HG03558 (cell line): ENCODE measurements around the gene SYTL1.

Experiments used
- ATAC-seq: cut with Tn5 transposase; IDR thresholded peaks from one replicate; pipeline ENCODE4 v1.9.1; 2021; ENCODE audit warnings: moderate number of reproducible peaks; ENCODE audit not compliant: unreplicated experiment; ENCODE audit errors: extremely low read depth

The SYTL1 gene

DNA sequence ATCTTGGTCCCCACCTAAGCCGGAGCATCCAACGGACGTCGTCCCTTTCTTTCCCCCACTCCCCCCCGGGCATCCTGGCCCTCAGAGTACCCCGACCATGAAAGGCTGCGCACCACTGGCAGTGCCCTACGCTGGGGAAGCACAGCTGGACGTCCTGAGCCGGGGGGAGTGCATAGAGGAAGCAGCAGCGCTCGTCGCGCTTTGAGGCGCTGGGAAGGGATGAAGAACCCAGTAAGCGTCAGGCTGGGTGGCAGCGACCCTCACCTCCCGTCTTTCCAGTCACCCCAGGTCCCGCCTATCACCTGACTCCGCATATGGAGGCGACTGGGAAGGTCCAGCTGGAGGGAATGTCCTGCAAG, 19.2 kb downstream of the SYTL1 start:
- no peak for ATAC-seq

DNA sequence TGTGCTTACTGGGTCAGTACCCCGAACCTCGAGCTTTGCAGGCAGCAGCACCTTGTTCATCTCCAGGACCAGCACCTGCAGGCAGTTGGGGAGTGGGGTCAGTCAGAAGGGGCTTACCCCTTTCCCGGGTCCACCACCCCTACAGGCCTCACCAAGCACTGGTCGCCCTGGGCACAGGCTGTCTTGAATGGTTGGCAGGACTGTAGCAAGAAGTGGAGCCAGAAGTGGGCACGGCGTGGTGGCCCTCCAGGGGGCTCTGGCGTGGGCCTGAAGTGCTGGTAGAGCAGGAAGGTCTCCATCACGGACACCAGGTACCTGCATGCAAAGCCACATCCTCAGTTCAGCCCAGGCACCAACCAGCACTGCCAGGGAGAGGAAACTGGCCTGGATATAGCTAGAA, 19.7 kb downstream of the SYTL1 start:
- ATAC-seq = no peak

DNA sequence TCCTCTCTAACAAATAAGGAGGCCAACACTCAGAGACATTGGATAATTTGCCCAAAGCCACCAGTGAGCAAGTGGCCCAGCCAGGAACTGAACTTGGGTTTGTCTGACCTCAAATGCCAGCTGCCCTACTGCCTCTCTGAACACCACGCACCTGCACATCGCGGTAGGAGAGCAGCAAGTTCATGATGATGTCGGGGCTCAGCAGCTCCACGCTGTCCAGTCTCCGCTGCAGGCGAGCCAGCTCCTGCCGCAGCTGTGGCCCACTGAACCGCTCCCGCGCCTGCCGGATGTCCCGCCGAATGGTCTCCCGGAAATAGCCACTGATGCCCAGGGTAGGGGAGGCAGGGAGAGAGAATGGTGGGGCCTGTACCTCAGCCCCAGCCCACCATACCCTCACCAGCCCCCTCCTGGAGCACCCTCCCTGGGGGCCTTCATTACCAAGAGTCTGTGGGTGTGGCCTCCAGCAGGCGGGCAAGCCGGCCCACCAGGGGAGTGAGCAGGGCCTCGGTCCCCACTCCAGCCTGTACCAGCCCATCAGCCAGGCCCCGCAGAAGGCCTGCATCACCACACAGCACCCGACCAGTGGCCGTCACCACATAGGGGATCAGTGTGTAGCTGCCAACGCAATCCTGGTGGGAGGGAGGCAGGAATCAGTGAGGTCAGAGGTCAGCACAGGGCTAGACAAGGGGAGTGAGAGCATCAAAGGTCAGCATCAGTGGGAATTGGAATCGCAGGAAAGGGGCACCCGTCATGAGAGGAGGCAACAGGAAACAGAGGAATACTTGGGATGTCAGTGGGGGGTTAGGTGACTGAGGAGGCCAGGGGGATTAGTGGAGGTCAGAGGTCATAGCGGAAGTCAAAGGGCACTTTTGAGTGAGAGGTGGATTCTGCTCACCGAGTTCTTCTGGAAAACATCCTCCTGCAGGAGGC, 22.2 kb downstream of the SYTL1 start:
- no peak for ATAC-seq

DNA sequence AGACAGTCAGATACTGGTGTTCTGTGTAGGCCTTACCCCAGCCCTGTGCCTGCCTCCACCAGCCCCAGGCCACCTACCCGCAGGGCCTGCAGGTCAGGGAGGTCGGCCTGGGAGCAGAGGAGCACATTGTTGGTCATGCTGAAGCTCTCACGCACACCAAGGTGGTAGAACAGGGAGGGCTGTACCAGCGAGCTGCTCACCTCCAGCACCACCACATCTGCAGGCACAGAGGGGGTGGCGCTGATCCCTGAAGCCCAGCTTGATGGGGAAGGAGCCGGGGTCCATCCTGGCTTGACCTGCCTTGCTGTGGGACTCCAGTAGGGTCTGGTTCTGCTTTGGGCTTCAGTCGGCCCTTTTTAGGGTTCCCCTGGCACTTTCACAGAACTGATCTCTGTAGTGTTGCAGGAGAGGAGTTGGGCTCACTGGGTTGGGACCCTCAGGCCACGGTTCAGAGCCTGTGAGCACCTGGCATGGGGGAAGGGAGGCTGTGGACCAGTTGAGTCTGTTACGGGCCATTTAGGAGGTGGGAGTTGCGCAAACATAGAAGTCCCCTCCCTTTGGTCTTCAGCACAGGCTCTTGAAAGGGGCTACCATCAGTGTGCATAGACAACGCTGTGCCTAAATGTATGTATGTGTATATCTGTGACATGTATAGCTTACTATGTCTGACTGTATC, 23.0 kb downstream of the SYTL1 start:
- ATAC-seq = no peak

DNA sequence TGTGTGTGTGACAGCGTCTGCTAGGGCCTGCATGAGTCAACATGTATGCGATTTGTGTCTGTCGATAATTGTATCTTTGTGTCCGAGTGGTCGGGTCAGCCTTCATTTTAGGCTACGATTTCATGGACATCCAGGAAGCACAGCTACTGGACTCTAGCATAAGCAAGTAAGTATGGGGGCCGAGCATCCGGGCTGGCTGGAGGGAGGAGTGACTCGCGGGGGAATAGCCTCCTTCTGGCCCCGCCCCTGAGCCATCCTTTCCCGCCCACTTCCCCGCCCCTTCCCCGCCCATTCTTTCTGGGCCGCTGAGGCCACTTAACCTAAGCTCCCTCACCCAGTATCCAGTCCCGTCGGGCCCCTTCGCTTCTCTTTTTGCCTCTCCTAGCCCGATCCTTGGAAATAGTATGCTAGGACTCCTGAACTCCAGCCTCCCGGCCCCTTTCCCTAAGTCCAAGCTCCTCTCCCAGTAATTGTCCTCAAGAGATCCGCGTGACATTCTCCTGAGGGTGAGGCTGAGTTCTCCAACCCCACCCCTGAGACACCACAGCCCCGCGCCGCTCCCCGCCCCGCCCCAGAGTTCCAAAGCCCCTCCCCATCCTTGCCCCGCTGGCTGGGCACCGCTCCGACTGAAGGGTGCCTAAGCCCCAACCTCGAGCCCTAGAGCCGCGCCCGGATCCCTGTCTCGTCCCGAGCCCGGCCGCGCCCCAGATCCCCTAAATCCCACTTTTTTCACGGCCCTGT, 23.7 kb downstream of the SYTL1 start:
- ATAC-seq = no peak

DNA sequence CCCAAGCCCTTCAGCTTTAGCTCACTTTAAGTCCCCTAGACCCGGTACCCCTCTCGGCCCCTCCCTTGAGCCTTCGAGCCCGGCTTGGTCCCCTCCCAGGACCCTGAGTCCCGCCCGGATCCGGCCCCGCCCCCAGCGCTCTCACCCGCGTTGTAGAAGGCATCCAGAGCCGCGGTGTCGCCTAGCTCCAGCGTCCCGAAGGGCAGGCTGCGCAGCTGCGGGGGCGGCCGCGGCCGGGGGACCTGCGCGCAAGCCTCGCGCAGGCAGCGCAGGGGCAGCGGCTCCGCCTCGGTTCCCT, 24.2 kb downstream of the SYTL1 start:
- ATAC-seq = no peak

DNA sequence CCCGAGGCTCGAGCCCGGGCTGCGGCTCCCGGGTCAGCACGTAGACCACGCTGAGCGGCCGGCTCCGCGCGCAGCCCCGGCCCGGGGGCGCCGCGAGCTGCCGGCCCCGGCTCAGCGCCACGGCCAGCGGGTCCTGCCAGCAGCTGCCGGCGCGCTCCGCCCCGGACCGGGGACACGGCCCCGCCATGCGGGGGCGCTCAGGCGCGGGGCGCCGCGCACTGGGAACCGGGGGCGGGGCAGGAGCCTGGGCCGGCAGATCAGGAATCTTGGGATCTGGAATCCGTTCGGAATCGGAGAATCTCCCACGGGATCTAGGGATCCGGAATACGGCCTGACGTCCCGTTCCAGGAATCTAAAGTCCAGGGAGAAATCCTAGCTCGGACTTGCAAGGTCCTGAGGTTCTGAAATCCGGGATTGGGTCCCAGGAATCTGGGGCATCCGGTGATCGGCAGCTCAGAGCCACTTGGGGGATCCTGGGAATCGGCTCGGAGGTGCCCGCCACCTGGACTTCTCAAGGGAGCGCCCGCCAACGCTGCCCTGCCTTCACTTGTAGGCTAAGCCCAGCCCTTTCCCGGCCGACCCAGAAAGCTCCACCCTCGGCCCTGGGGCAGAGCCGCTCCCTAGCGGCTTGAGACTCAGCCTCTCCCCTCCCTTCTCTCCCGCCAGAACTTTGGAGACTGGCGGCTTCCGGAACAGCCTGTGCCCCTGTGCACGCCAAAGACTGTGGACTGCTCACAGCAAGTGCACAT, 24.8 kb downstream of the SYTL1 start, which contains the start of gene MAP3K6:
Gene MAP3K6, minus strand, starts transcription at position 551 of the 749 bp plus-strand sequence. Its CDS starts 364 bp downstream, at position 187.
- ATAC-seq = no peak

DNA sequence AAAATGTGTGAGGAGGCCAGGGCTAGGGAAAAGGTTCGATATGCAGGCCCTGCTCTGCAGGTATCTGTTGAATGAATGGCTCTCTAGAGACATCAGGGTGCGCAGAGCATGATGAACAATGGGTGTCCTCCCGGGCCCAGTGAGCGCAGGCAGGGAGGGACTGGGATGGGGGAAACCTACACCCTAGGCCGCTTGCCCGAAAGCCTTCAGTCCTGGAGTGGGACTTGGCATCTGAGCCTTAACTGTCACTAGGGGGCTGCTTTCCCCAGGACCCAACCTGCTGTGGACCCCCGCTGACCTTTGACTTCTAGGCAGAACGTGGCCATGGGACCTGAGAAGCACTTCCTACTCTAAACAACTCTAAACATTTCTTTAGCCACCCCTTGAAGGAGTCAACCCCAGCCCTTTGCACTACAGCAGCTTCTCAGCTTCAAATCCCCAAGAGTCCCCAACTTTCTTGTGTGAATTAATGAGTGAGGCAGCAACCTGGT, 25.4 kb downstream of the SYTL1 start:
- no peak for ATAC-seq

DNA sequence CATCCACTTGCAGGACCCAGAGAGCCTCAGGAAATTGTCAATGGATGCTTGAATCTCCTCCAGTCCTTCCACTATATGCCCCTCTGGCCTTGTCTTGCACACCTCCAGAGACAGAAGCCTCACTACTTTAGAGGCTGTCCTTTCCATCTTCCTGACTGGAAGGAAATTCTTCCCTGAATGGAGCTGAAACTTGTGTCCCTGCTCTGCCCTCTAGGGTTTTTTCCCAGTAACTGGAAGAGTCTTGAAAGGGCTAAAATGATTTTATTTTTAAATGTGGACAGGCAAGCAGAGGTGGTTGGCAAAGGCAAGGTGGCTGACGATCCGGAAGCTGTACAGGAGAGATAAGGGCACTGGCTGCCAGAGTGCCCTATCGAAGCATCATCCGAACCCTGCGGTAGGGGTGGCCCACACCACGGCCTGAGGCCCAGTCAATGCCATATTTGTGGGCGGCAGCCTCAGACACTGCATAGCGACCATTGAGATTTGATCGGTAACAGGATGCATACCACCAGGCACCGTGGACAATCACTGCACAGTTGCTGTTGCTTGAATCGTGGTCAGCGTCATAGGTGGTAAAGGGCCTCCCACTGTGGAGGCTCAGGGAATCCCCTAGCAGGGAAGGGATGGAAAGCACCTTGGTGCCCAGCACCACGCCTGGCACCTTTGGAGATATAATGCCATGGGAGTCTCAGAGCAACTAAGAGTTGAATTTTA, 27.2 kb downstream of the SYTL1 start:
- no peak for ATAC-seq

DNA sequence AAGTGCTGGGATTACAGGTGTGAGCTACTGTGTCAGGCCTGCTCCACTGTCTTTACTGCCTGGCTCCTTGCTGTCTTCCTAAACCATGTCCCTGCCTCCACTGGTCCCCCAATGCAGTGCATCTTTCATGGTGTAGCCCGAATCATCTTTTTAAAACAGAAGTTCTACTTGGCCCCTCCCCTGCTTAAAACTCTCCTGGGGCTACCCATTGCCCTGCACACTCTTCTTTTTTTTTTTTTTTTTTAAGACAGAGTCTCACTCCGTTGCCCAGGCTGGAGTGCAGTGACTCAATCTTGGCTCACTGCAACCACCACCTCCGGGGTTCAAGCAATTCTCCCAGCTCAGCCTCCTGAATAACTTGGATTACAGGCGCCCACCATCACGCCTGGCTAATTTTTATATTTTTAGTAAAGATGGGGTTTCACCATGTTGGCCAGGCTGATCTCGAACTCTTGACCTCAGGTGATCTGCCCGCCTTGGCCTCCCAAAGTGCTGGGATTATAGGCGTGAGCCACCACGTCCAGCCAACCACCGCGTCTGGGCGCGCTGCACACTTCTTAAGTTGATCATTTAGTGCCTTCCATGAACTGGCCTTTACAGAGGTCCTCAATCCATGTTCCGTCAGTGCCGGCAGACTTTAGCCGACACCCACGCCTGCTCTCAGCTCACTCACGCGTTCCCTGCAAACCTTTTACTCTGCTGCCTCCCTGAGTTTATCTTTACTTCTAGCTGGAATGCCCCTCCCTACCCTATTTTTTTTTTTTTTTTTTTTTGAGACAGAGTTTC, 30.4 kb downstream of the SYTL1 start:
- ATAC-seq = no peak

DNA sequence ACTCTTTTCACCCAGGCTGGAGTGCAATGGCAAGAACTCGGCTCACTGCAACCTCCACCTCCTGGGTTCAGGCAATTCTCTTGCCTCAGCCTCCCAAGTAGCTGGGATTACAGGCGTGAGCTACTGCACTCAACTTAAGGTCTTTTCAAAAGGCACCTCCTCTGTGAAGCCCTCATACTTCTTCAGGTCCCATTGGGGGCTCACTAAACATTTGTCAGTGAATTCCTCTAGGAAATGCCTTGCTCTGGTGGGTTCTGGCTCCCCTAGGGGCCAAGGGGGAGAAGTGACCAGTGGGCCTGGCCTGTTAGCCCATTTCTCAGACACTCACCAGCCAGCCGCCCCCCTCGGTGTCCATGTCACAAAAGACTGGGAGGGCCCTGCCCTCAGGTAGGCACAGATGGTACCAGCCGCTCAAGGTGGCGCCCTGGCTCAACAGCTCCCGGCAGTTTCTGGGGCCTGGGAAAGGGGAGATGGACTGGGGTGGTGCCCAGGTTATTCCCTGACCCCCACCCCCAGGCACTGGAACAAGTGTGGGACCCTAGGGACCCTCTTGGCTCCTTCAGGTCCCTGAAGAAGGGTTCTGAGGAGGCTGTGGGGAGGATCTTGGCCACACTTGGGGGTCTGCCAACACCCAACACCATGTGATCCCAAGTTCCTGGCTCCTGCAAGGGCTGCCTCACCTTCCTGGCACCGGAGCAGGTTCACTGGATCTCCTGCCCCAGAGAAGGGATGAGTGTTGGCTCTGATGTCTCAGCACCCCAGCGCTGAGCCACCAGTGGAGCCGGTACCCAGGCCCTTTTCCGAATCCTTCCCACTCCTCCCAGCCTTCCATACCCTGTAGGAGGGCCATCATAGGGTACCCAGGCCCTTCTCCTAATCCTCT, 31.2 kb downstream of the SYTL1 start:
- ATAC-seq = no peak

DNA sequence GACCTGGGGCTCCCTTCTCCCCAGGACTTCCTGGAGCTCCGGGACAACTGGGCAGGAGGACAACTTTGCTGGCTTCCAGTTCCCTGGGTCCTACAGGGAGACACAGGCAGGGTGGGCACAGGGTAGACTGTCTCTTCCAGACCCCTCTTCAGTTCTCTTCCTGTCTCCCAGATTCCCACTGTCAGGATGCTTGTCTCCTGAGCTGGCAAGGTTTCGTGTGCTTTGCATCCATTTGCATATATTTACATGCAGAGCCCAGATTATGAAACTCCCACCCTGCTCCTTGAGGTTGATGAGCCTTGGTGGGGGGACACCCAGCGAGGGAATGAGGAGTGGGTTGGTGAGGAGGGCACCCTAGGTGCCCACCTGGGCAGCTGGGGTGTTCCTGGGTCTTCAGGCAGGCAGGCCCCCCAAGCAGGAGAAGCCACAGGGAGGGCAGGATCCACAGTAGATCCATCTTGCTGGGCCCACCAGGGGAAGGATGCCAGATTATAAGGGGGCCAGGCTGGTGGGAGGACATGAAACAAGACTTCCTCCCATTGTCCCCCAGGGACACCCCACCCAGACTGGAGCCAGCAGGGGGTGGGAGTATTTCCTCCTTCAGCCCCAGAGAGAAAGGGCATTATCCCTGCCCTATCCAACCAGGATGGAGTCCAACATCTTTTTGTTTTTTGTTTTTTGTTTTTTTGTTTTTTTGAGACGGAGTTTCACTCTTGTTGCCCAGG, 32.7 kb downstream of the SYTL1 start, which contains the start of gene FCN3:
Gene FCN3, minus strand, starts transcription at position 463 of the 725 bp plus-strand sequence. Its CDS starts 6 bp downstream, at position 457.
- no peak for ATAC-seq

DNA sequence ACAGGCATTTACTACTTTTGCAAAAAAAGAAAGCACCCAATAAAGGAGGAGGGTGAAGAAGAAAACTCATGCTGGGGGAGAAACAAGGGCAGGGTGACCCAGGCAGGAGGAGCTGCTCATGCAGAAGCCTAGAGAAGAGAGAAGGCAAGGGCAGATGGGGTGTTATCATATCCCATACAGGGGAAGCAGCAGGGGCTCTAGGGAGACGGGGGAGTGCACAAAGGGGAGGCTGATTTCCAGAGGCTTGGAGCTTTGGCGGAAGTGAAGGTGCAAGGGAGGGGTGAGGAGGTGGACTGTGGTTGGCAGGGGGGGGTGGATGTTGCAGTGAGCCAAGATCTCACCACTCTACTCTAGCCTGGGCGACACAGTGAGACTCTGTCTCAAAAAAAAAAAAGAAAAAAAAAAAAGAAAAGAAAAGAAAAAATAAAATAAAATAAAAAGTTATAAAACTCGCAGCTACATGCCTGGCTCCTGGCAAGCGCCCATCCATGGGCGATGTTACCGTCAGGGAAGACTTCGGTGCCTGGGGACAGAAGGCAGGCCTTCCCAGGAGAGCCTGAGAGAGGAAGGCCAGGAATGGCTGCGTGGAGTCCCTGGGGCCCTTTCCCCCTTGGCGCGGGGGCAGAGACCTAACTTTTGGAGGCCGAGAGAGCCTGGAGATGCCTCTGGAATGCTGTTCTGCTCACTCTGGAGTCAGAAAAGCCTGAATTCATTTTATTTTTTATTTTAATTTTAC, 36.1 kb downstream of the SYTL1 start:
- ATAC-seq = no peak

DNA sequence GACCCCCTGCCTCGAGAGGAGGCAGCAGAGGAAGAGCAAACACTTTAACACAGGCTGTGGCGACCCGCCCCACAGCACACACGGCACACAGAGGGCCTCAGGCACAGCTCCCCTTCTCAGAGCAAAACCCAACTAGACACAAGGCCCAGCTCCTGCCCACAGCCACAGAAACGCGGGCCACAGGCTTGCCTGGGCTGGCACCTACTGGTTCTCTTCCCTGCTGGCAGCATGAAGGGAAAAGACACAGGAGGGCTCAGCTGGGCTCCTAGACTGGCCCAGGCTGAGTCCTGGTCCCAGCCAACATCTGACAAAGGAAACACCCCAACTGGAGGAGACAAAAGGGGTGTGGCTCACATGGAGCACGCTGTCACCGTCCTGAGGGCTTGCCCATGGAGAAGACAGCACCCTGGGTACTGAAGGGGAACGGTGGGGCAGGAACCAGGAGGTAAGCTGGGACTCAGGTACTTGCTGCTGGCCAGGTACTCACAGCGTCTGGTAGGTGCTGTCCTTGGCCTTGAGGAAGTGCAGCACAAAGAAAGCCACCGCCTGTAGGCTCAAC, 37.8 kb downstream of the SYTL1 start:
- no peak for ATAC-seq

DNA sequence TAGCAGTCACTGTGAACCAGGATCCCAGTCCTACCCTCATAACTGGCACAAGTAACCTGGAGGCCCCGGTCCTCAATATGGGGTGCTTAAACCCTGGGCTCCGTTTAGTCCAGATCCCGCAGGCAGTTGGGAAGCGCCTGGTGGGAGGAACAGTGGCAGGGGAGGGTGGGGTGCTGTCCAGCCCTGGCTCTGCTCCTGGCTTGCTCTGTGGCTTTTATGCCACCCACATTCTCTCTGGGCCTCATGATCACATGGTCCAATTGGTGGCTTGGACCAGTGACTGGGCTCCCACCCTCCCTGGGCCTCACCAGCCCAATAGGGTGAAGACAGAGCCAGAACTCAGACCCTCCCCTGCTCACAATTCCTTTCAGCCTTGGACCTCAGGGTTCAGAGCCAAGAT, 38.4 kb downstream of the SYTL1 start:
- ATAC-seq = no peak
